ENCODE measurements around the gene ARHGAP40. TPM values are rescaled to one million over a fixed set of nuclear protein-coding genes. Genes with fewer than 3 reads are reported as not detected.

The ARHGAP40 gene
- total RNA-seq, 1 experiment from 2014 or later: 0.18 TPM

DNA sequence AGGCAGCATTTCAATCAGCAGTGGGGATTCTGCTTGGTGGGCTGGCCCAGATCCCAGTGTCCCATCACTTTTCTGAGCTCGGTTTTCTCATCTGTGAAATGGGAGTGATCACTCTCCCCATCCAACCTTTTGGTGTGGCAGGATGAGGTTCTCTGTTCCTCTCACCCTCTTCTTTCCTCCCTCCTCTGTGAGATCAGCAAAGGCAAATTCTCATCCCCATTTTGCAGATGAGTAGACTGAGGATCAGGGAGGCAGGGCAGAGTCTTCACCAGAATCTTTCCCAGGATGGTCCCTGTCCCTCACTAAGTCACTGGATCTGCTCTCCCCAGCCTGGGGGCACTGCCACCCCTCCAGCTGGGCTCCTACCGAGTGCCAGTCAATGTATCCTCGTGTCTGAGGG lies 62.1 kb downstream of the ARHGAP40 start:
- intact Hi-C loops (cut with micrococcal nuclease; ENCODE audit: unreplicated experiment): no loop called here
- ChIA-PET CTCF (no interaction called here), POLR2A (no interaction called here)
- Histone ChIP-seq H3K4me1 (ENCODE audit: control insufficient read depth, insufficient read depth, low read length) (no peaks in the 10 kb centered on the region), H3K36me3 (ENCODE audit: control insufficient read depth, insufficient read depth, low read length) (no peaks in the 10 kb centered on the region), H3K27ac (ENCODE audit: low read length) (no peak overlapping the region), H3K9me3 (ENCODE audit: control insufficient read depth, insufficient read depth, low read depth, low read length) (no peaks in the 10 kb centered on the region), H3K4me3 (ENCODE audit: low read depth in 2 of 2, low read length in 2 of 2) (no peak overlapping the region), H3K27me3 (ENCODE audit: control insufficient read depth, insufficient read depth, low read length) (peaks cover 10% of the 10 kb centered on the region; the same call in 1 of the 2 replicates)
- TF ChIP-seq POLR2AphosphoS5 (IDR thresholded peaks at IDR 0.05; ENCODE audit: low read depth, low read length): no peak
- TF ChIP-seq TCF7L2 (IDR thresholded peaks at IDR 0.05; ENCODE audit: low read depth, low read length): no peak
- no peak for TF ChIP-seq SIN3A (IDR thresholded peaks at IDR 0.05; ENCODE audit: borderline replicate concordance, insufficient read depth, low read depth, low read length)
- TF ChIP-seq, protein P1, sequence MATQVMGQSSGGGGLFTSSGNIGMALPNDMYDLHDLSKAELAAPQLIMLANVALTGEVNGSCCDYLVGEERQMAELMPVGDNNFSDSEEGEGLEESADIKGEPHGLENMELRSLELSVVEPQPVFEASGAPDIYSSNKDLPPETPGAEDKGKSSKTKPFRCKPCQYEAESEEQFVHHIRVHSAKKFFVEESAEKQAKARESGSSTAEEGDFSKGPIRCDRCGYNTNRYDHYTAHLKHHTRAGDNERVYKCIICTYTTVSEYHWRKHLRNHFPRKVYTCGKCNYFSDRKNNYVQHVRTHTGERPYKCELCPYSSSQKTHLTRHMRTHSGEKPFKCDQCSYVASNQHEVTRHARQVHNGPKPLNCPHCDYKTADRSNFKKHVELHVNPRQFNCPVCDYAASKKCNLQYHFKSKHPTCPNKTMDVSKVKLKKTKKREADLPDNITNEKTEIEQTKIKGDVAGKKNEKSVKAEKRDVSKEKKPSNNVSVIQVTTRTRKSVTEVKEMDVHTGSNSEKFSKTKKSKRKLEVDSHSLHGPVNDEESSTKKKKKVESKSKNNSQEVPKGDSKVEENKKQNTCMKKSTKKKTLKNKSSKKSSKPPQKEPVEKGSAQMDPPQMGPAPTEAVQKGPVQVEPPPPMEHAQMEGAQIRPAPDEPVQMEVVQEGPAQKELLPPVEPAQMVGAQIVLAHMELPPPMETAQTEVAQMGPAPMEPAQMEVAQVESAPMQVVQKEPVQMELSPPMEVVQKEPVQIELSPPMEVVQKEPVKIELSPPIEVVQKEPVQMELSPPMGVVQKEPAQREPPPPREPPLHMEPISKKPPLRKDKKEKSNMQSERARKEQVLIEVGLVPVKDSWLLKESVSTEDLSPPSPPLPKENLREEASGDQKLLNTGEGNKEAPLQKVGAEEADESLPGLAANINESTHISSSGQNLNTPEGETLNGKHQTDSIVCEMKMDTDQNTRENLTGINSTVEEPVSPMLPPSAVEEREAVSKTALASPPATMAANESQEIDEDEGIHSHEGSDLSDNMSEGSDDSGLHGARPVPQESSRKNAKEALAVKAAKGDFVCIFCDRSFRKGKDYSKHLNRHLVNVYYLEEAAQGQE (IDR thresholded peaks at IDR 0.05; ENCODE audit: insufficient read depth in 1 of 2, low read depth in 2 of 2, low read length in 1 of 2): no peak
- TF ChIP-seq, protein P2, sequence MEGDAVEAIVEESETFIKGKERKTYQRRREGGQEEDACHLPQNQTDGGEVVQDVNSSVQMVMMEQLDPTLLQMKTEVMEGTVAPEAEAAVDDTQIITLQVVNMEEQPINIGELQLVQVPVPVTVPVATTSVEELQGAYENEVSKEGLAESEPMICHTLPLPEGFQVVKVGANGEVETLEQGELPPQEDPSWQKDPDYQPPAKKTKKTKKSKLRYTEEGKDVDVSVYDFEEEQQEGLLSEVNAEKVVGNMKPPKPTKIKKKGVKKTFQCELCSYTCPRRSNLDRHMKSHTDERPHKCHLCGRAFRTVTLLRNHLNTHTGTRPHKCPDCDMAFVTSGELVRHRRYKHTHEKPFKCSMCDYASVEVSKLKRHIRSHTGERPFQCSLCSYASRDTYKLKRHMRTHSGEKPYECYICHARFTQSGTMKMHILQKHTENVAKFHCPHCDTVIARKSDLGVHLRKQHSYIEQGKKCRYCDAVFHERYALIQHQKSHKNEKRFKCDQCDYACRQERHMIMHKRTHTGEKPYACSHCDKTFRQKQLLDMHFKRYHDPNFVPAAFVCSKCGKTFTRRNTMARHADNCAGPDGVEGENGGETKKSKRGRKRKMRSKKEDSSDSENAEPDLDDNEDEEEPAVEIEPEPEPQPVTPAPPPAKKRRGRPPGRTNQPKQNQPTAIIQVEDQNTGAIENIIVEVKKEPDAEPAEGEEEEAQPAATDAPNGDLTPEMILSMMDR (IDR thresholded peaks at IDR 0.05): no peak
- DNase-seq (ENCODE audit: low read depth, low spot score): no peak
- no TSS peak for BruUV-seq (replicated peaks)
- in situ Hi-C loops (cut with HindIII; ENCODE audit: low pct_unique_long_range_greater_than_20kb, low sequenced_read_pairs): no loop called here
- ATAC-seq: no peak

DNA sequence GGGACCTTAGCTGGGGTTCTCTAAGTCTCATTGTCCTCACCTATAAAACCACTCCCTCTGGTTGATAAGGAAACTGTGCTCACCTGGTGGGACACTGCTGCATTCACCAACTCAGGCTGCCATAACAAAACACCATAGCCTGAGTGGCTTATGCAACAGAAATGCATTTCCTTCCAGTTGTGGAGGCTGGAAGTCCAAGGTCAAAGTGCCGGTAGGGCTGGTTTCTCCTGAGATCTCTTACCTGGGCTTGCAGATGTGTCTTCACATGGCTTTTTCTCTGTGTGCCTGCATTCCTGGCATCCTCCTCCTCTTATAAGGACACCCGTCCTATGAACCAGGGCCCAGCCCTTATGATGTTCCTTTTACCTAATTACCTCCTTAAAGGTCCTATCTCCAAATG lies 62.7 kb downstream of the ARHGAP40 start:
- in situ Hi-C loops (cut with HindIII; ENCODE audit: low pct_unique_long_range_greater_than_20kb, low sequenced_read_pairs): no loop called here
- ChIA-PET CTCF (no interaction called here), POLR2A (no interaction called here)
- intact Hi-C loops (cut with micrococcal nuclease; ENCODE audit: unreplicated experiment): no loop called here
- Histone ChIP-seq H3K27me3 (ENCODE audit: control insufficient read depth, insufficient read depth, low read length) (peaks cover 10% of the 10 kb centered on the region; the same call in 1 of the 2 replicates), H3K9me3 (ENCODE audit: control insufficient read depth, insufficient read depth, low read depth, low read length) (no peaks in the 10 kb centered on the region), H3K36me3 (ENCODE audit: control insufficient read depth, insufficient read depth, low read length) (no peaks in the 10 kb centered on the region), H3K27ac (ENCODE audit: low read length) (no peak overlapping the region), H3K4me3 (ENCODE audit: low read depth in 2 of 2, low read length in 2 of 2) (no peak overlapping the region), H3K4me1 (ENCODE audit: control insufficient read depth, insufficient read depth, low read length) (no peaks in the 10 kb centered on the region)
- no peak for DNase-seq (ENCODE audit: low read depth, low spot score)
- BruUV-seq (replicated peaks): no TSS peak
- ATAC-seq: no peak
- TF ChIP-seq SIN3A (IDR thresholded peaks at IDR 0.05; ENCODE audit: borderline replicate concordance, insufficient read depth, low read depth, low read length) (no peak), POLR2AphosphoS5 (IDR thresholded peaks at IDR 0.05; ENCODE audit: low read depth, low read length) (no peak), TCF7L2 (IDR thresholded peaks at IDR 0.05; ENCODE audit: low read depth, low read length) (no peak)
- TF ChIP-seq, protein P1 (IDR thresholded peaks at IDR 0.05; ENCODE audit: insufficient read depth in 1 of 2, low read depth in 2 of 2, low read length in 1 of 2): no peak
- TF ChIP-seq, protein P2 (IDR thresholded peaks at IDR 0.05): no peak
